Mucosa of rectum (tissue), 2 donors: ENCODE results near the gene CRACR2B.

Source experiments
- H3K27ac ChIP-seq, 2 donors: one replicate each; pipeline ENCODE4 v1.7.0; 2013; ENCODE audit warnings: inconsistent platforms in 2 of 2, low read depth in 2 of 2, low read length in 2 of 2
- H3K27me3 ChIP-seq, 2 donors: one replicate each; pipeline ENCODE4 v1.7.0; 2013; ENCODE audit warnings: low read length in 2 of 2; ENCODE audit not compliant: control insufficient read depth in 2 of 2, insufficient read depth in 2 of 2
- H3K36me3 ChIP-seq, 2 donors: one replicate each; pipeline ENCODE4 v1.7.0; 2013; ENCODE audit warnings: low read length in 2 of 2; ENCODE audit not compliant: control insufficient read depth in 2 of 2, insufficient read depth in 2 of 2
- H3K4me1 ChIP-seq, 2 donors: one replicate each; pipeline ENCODE4 v1.7.0; 2013; ENCODE audit warnings: low read length in 2 of 2, mild to moderate bottlenecking in 1 of 2; ENCODE audit not compliant: control insufficient read depth in 2 of 2, insufficient read depth in 2 of 2
- H3K4me3 ChIP-seq, 2 donors: one replicate each; pipeline ENCODE4 v1.7.0; 2013; ENCODE audit warnings: low read length in 2 of 2
- H3K9ac ChIP-seq, 2 donors: one replicate each; pipeline ENCODE4 v1.7.0; 2013; ENCODE audit warnings: low read length in 2 of 2, low read depth in 1 of 2, mild to moderate bottlenecking in 1 of 2
- H3K9me3 ChIP-seq, 2 donors: one replicate each; pipeline ENCODE4 v1.7.0; 2013; ENCODE audit warnings: low read length in 2 of 2; ENCODE audit not compliant: control insufficient read depth in 2 of 2
- donor health status: healthy.
- donor health status: Normal muscosa, but diverticular disease.

The CRACR2B gene

GRCh38 chr11:861105-861479, 33.4 kb downstream of the CRACR2B start:
- Histone ChIP-seq H3K4me1 (peaks cover 11 to 14% of the 10 kb centered on the region in 2 donors), H3K36me3 (no peaks in the 10 kb centered on the region), H3K9ac (no peak overlapping the region), H3K4me3 (no peak overlapping the region), H3K9me3 (no peaks in the 10 kb centered on the region), H3K27ac (no peak overlapping the region), H3K27me3 (peaks cover 3 to 37% of the 10 kb centered on the region in 2 donors)

- H3K9me3 ChIP-seq = no peaks in the 10 kb centered on the region
- no peak overlapping the region for H3K4me3 ChIP-seq
- no peaks in the 10 kb centered on the region for H3K36me3 ChIP-seq
- H3K9ac ChIP-seq = no peak overlapping the region
- H3K27me3 ChIP-seq = peaks cover 3 to 37% of the 10 kb centered on the region in 2 donors
- peaks cover 11 to 14% of the 10 kb centered on the region in 2 donors for H3K4me1 ChIP-seq
- no peak overlapping the region for H3K27ac ChIP-seq
Observed at GRCh38 chr11:862081-862661, 34.5 kb downstream of the CRACR2B start.

DNA sequence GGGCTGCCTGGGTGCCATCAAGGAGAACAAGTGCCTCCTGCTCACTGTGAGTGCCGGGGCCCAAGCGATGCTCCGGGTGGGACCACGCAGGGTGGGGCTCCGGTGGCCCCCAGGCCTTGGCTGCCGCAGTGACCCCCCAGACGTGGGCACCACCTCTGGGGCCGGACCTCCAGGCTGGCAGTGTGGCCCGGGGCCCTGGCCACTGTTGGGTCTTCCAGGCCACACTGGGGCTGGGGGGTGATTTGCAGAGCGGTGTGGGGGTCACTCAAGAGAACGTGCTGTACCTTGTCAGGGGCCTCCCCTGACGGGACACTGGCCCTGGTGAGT, 34.9 kb downstream of the CRACR2B start:
- Histone ChIP-seq H3K27ac (no peak overlapping the region), H3K4me1 (peaks cover 11 to 14% of the 10 kb centered on the region in 2 donors), H3K9ac (no peak overlapping the region), H3K27me3 (peaks cover 3 to 37% of the 10 kb centered on the region in 2 donors), H3K36me3 (no peaks in the 10 kb centered on the region), H3K9me3 (no peaks in the 10 kb centered on the region), H3K4me3 (no peak overlapping the region)

DNA sequence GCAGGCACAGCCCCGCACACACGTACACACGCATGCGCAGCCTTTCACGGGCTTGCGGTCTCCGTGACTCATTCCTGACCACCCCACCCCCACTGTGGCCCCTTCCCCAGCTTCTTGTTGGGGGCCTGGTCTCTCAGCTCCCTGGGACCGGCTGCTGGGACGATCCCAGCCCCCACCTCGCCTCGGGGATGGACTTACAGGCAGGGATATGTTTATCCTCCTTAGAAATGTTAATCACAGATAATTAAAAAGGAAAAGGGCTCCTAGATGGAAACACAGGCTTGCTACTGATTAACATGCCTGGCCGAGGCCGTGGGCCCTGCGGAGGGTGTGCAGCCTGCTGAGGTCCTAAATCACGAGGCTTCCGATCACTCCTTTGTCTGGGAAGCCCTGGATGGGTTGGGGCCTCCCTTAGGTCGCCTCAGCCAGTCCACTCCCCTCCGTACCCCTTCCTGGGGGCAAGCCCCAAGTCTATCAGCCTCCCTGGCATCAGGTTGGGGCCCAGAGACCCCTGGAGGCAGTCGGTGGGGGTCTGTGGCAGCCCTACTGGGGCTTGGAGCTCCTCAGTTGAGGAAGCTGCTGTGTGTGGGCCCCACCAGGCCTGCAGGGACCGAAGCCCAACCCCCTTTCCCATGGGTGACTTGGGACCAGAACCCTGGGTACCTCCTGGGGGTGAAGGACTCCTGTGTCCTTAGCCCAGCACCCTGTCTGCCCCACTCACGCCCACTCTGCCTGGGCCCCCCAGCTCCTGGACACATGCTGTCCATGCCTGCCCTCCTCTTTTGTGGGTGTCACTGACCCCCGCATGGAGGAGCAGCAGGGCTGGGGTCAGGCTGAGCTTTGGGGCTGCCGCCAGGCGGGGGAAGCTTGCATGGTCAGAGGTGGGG, 35.5 kb downstream of the CRACR2B start:
- Histone ChIP-seq H3K4me1 (peaks cover 11 to 14% of the 10 kb centered on the region in 2 donors), H3K27me3 (peaks cover 3 to 37% of the 10 kb centered on the region in 2 donors), H3K4me3 (no peak overlapping the region), H3K27ac (no peak overlapping the region), H3K9ac (no peak overlapping the region), H3K36me3 (peaks cover 0 to 1% of the 10 kb centered on the region in 2 donors), H3K9me3 (no peaks in the 10 kb centered on the region)

DNA sequence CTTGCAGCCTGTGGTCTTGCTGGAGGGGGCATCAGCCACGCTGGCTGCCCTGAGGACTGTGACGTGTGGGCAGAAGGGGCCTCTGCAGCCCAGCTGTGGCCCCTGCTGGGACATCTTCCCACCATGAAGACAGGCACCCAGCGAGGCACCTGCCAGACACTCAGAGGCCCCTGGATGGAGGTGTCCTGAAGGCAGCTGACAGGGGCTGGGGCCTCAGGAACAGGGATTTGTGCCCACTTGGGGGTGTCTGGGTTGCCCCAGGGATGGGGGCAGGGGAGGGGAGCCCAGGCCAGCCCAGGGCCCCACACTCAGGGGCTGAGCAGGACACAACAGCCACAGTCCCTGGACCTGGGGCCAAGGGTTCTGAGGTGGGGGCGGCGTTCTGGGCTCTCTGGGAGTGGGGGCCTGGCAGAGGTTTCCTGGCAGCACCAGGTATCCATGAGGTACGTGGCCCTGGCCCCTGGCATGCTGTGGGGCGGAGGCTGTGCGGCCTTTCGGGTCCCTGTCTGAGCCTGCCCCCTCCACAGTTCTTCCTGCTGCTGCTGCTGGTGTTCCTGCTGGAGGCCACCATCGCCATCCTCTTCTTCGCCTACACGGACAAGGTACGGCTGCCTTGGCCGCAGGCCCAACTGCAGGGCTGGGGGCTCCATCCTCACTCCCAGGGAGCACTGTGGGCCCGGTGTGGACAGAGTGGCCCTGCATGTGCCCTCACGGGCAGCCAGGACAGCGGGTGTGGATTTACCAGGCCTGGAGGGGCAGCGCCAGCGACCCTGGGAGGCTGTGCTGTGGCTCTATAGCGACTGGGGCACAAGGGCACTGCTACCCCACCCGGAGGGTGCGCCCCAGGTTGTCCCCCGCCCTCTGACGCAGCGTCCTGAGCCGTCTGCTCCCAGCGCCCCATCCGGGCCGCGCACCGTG, 36.5 kb downstream of the CRACR2B start:
- H3K27me3 ChIP-seq = peaks cover 3 to 37% of the 10 kb centered on the region in 2 donors
- no peak overlapping the region for H3K9ac ChIP-seq
- H3K4me1 ChIP-seq = peaks cover 11 to 14% of the 10 kb centered on the region in 2 donors
- peaks cover 0 to 3% of the 10 kb centered on the region in 2 donors for H3K36me3 ChIP-seq
- no peak overlapping the region for H3K4me3 ChIP-seq
- H3K9me3 ChIP-seq = no peaks in the 10 kb centered on the region
- H3K27ac ChIP-seq = no peak overlapping the region

DNA sequence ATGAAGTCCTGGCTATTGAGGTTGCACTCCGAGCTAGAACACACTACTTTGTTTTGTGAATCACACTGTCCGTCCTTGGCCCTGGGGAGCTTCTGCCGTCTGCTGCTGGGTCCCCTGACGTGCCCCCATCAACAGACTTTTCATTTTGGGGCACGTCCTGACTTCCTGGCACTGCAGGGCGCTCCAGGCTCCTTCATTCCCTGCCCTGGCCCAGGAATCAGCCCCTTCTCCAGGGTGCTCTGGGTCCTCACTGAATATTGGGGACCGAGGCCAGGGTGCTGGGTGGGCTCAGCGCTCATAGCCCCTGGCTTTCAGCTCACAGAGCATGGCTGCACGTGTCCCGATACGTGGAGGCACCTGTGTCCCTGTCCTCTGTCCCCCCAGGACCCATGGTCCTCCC, 37.2 kb downstream of the CRACR2B start:
- no peak overlapping the region for H3K9ac ChIP-seq
- H3K36me3 ChIP-seq = peaks cover 0 to 3% of the 10 kb centered on the region in 2 donors
- no peak overlapping the region for H3K4me3 ChIP-seq
- no peaks in the 10 kb centered on the region for H3K9me3 ChIP-seq
- no peak overlapping the region for H3K27ac ChIP-seq
- peaks cover 8 to 10% of the 10 kb centered on the region in 2 donors for H3K4me1 ChIP-seq
- peaks cover 3 to 37% of the 10 kb centered on the region in 2 donors for H3K27me3 ChIP-seq

DNA sequence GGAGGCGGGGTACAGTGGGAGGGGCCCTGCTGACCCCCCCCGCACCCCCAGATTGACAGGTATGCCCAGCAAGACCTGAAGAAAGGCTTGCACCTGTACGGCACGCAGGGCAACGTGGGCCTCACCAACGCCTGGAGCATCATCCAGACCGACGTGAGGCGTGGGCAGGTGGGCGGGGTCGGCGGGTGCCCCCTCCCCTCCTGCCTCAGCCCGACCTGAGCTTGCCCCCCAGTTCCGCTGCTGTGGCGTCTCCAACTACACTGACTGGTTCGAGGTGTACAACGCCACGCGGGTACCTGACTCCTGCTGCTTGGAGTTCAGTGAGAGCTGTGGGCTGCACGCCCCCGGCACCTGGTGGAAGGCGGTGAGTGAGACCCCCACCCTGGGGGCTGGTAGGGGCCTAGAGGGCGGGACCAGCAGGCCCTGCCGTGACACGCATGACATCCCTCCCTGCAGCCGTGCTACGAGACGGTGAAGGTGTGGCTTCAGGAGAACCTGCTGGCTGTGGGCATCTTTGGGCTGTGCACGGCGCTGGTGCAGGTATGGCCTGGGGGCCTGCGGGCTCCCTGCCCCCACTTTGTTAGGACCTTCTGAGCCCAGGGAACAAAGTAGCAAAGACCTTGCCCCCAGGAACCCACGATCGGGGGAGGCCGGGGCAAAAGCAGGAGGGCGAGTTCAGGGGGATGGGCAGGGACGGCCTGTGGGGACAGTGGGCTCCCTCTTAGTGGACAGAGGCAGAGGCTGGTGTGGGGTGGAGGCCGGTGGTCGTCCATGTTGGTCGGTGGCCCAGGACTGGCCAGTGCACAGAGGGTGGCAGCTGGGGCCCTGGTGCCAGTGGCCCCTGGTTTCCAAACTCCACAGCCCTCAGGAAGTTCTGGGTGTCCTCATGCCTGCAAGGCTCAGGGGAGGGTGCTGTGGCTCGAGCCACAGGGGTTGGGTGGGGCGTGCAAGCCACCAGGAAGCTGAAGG, 38.0 kb downstream of the CRACR2B start:
- Histone ChIP-seq H3K9me3 (no peaks in the 10 kb centered on the region), H3K27ac (no peak overlapping the region), H3K4me1 (peaks cover 5% of the 10 kb centered on the region in 2 donors), H3K4me3 (no peak overlapping the region), H3K36me3 (peaks cover 0 to 3% of the 10 kb centered on the region in 2 donors), H3K9ac (no peak overlapping the region), H3K27me3 (peaks cover 3 to 35% of the 10 kb centered on the region in 2 donors)

- Histone ChIP-seq H3K9ac (no peak overlapping the region), H3K36me3 (peaks cover 0 to 3% of the 10 kb centered on the region in 2 donors), H3K9me3 (no peaks in the 10 kb centered on the region), H3K4me1 (peaks cover 5% of the 10 kb centered on the region in 2 donors), H3K27ac (no peak overlapping the region), H3K27me3 (peaks cover 3 to 31% of the 10 kb centered on the region in 2 donors), H3K4me3 (no peak overlapping the region)
Observed at GRCh38 chr11:866481-866880, 38.8 kb downstream of the CRACR2B start.

- Histone ChIP-seq H3K27ac (no peak overlapping the region), H3K9ac (no peak overlapping the region), H3K4me3 (no peak overlapping the region), H3K9me3 (no peaks in the 10 kb centered on the region), H3K4me1 (no peaks in the 10 kb centered on the region), H3K36me3 (peaks cover 0 to 3% of the 10 kb centered on the region in 2 donors), H3K27me3 (peaks cover 0 to 22% of the 10 kb centered on the region in 2 donors)
Observed at GRCh38 chr11:867856-868358, 40.2 kb downstream of the CRACR2B start.
